Right ventricle myocardium inferior (tissue), 1 donor: ENCODE measurements around the gene STX8. TPM values are rescaled to one million over a fixed set of nuclear protein-coding genes. Genes with fewer than 3 reads are reported as not detected.
"Not testable (repeated sequence)": the region's sequence is repeated elsewhere in the genome, so short reads cannot be mapped to it uniquely, and the experiment has no call there.

Source experiments
- ATAC-seq: fragments of 200-7000 bp; cut with Tn5 transposase; one replicate; pipeline ENCODE4 v1.9.1; 2020; ENCODE audit warnings: mild to moderate bottlenecking, moderate library complexity
- DNase-seq: peaks from one replicate; pipeline ENCODE4 v3.0.0; 2021; ENCODE audit errors: missing footprints
- intact Hi-C: fragments of 100-400 bp; cut with DNase I; formaldehyde crosslinking; loops from one replicate; pipeline ENCODE4 v1.11.0; 2022
- total RNA-seq: library from RNA; stranded (reverse); fragmentation: NEBNext Ultra II Directional; extraction: Animal tissue kit (Norgen Biotek cat#: 25700); gene quantifications from one replicate; pipeline ENCODE4 v1.2.1, GENCODE V29; 2021
- donor health status: DM: no; HTN: yes; CAD: no; lungs with severe emphysema.

The STX8 gene
- total RNA-seq, 1 donor from 2014 or later: 60.8 TPM

DNA sequence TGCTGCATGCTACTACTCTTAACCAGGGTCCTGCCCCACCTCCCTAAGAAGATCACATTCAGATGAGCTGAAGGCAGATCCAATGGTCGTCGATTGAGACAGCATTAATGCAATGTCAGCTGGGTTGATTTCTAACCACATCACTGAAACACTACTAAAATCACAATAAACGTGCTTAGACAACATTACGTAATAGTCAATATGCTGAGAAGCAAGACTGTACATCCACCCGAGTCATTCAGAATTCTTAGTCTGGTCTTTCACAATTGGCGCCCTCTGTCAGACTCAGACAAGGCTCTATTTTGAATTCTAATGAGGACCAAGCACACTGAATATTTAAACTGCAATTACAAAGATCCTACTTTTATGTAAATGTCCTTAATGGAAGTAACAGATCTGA, 205.2 kb downstream of the STX8 start:
- no peak for ATAC-seq
- no peak for DNase-seq
- intact Hi-C loops: no loop called here

- ATAC-seq: no peak
- intact Hi-C loops: no loop called here
- no peak for DNase-seq
Observed at GRCh38 chr17:9368631-9369030, 207.0 kb downstream of the STX8 start.

DNA sequence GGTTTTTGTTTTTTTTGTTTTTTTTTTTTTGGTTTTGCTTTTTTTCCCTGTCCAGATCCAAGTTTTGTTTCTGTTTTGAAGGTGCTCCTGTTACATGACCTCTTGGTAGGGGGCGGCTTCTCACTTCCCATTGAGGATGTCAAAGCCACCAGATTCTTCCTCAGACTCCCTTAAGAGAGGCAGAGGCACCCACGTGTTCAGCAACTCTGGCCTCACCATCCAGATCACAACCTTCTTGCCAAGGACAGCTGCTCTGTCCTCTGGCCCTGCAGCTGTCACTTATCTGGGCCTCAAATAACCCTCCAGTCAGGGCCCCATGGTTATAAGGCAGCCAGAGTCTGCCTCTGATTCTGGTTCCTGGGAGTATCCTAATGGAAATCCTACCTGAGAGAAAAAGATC, 208.5 kb downstream of the STX8 start:
- peak; percentile 94 for ATAC-seq
- intact Hi-C loops: no loop called here
- DNase-seq: no peak

GRCh38 chr17:9364837-9365430, 210.7 kb downstream of the STX8 start:
- intact Hi-C loops: no loop called here
- no peak for DNase-seq
- no peak for ATAC-seq

- intact Hi-C loops: no loop called here
- no peak for DNase-seq
- ATAC-seq: no peak
Observed at GRCh38 chr17:9363440-9364350, 211.9 kb downstream of the STX8 start.

DNA sequence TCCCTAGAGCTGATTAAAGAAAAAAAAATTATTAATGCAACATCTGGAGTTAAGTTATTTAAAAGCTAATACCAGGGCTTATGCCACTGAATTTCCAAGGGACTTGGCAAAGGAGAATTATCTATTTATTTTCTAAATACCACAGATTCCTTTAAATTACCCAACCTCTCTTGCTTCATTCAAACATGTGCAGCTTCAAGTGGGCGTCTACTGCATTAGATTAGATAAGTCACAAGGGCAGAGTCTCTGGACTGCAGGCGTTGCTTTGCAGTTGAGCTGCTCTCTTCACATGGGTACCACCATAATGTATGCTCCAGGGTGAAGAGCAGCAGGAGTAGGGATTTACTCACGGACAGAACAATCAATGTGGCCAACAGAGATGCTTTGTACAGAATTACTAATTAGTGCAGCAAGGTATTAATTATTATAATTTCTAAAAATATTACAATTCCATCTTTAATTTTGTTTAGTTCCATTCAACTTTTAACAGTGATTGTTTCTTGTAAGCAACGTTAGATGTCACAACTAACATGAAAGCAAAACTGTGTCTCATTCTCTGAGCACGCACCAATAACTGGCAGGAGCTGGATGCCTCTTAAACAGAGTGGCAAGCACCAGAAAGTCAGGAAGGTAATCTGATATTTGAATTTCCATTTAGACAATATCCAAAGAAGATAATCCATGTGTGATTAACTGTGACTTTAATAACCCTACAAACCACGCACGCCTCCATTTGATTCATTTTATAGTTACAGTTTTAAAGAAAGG, 214.2 kb downstream of the STX8 start:
- ATAC-seq (peak; percentile 31), DNase-seq (no peak)
- intact Hi-C loops: no loop called here

DNA sequence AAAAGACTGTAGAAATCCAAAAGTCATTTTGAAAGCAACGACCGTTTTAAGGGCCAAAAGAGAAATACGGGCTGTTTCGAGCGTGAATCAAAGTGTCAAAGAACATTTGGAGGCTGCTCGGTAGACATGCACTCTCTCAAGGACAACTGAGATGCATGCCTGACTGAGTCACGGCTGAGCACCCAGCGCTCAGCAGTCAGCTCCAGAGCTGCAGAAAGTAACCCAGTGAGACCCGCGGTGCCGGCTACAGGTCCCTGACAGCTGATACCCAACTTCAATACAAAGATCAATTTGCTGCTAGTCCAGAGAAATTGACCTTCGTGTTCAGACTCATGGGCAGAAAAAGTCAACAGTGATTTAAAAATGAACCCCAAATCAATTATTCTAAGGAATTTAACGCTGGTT, 214.9 kb downstream of the STX8 start:
- ATAC-seq (peak; percentile 72), DNase-seq (no peak)
- intact Hi-C loops: no loop called here

- intact Hi-C loops: no loop called here
- DNase-seq: no peak
- peak; percentile 71 for ATAC-seq
Observed at GRCh38 chr17:9356488-9356911, 219.1 kb downstream of the STX8 start.

DNA sequence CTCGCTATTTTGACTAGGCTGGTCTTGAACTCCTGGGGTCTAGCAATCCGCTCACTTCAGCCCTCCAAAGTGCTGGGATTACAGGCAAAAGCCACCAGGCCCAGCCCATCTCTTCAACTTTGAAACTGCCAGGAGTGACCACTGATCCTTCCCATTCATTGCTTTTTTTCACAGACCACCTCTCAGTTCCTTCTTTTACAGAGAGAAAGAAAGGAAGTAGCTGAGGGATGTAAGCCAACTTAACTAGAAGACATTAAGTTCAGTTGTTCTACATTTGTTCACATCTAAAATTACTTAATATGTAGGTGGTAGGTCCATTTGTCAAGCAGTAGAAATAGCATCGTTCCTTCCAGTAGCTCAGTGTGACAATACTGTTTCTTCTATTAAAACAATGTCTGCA, 219.8 kb downstream of the STX8 start:
- ATAC-seq: no peak
- intact Hi-C loops: no loop called here
- DNase-seq: no peak

GRCh38 chr17:9355231-9355630, 220.4 kb downstream of the STX8 start:
- intact Hi-C loops, ATAC-seq, DNase-seq: not testable (repeated sequence)

GRCh38 chr17:9350080-9350479, 225.5 kb downstream of the STX8 start:
- DNase-seq (no peak), ATAC-seq (no peak)
- intact Hi-C loops: no loop called here

- DNase-seq (no peak), ATAC-seq (no peak)
- intact Hi-C loops: no loop called here
Observed at GRCh38 chr17:9346296-9346926, 229.2 kb downstream of the STX8 start.

- peak; percentile 48 for ATAC-seq
- no peak for DNase-seq
- intact Hi-C loops: no loop called here
Observed at GRCh38 chr17:9343516-9343915, 232.1 kb downstream of the STX8 start.

GRCh38 chr17:9342225-9342624, 233.4 kb downstream of the STX8 start:
- intact Hi-C loops: no loop called here
- DNase-seq (no peak), ATAC-seq (no peak)

DNA sequence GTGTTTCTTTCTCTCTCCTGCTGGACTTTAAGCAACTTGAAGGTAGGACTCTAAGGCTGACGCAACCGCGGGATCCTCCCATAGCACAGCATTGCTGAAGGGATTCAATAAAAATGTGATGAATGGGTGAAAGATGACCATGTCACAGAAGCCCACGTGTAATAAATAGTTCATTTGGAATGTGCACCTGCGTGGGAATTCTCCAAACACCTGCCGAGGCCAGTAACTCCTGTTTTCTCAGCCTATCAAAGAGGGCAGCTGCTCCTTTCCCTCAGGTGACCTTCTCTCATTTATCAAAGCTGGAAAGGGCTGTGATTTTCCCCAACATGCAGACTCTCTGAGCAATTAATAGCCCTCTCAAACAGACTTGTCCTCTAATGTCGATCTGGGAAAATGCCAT, 235.7 kb downstream of the STX8 start:
- intact Hi-C loops: no loop called here
- ATAC-seq (no peak), DNase-seq (no peak)

GRCh38 chr17:9339482-9339881, 236.1 kb downstream of the STX8 start:
- intact Hi-C loops, DNase-seq, ATAC-seq: not testable (repeated sequence)

DNA sequence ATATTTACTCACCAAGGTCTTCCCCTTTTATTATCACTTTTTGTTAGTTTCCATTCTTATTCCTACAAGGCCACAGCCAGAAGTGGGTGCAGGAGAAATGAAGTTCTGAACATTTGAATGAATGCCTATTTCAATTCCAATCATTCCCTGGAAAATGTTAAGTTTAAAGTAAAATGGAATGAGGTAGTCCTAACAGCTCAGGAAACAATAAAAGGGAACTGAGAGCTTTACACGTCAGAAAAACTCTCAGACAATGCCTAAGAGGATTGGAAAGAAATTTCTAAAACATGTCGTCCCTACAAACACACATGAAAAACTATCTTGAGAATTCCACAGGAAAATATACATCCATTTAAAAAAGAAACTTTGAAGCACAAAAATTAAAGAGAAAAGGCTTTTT, 238.8 kb downstream of the STX8 start:
- DNase-seq (no peak), ATAC-seq (no peak)
- intact Hi-C loops: no loop called here

GRCh38 chr17:9334536-9335446, 240.8 kb downstream of the STX8 start:
- ATAC-seq: no peak
- DNase-seq: no peak
- intact Hi-C loops: no loop called here
